Stimulated activated CD4-positive, alpha-beta T cell treated with anti-CD3 and anti-CD28 coated beads, Interleukin-1b, Interleukin-23, amount 100 ng/mL, for 48 hours (primary cell): ENCODE measurements around the gene CREB5.

Source experiments
- DNase-seq: peaks from one replicate; pipeline ENCODE4 v3.0.0-alpha.2; 2020

Gene CREB5

GRCh38 chr7:28481091-28481926 lies 69.0 kb downstream of the CREB5 start:
- no peak for DNase-seq

- DNase-seq: no peak
These were observed 70.8 kb downstream of the CREB5 start for GRCh38 chr7:28483112-28483511.

GRCh38 chr7:28483908-28484605 lies 71.7 kb downstream of the CREB5 start:
- no peak for DNase-seq

GRCh38 chr7:28484606-28484935 lies 72.3 kb downstream of the CREB5 start:
- DNase-seq: no peak

GRCh38 chr7:28487487-28487886 lies 75.2 kb downstream of the CREB5 start:
- no peak for DNase-seq

- no peak for DNase-seq
These were observed 75.9 kb downstream of the CREB5 start for GRCh38 chr7:28488061-28488791.

GRCh38 chr7:28490831-28491230 lies 78.5 kb downstream of the CREB5 start:
- no peak for DNase-seq

- no peak for DNase-seq
These were observed 81.2 kb downstream of the CREB5 start for GRCh38 chr7:28493477-28493876.

- no peak for DNase-seq
These were observed 84.7 kb downstream of the CREB5 start for GRCh38 chr7:28497009-28497408.

- DNase-seq: no peak
These were observed 86.3 kb downstream of the CREB5 start for GRCh38 chr7:28498636-28499035.

- no peak for DNase-seq
These were observed 87.8 kb downstream of the CREB5 start for GRCh38 chr7:28500138-28500537.

- no peak for DNase-seq
These were observed 90.1 kb downstream of the CREB5 start for GRCh38 chr7:28502408-28502807.

GRCh38 chr7:28503396-28503795 lies 91.1 kb downstream of the CREB5 start:
- DNase-seq: no peak

- no peak for DNase-seq
These were observed 92.7 kb downstream of the CREB5 start for GRCh38 chr7:28505014-28505413.

GRCh38 chr7:28505867-28506266 lies 93.5 kb downstream of the CREB5 start:
- no peak for DNase-seq

- no peak for DNase-seq
These were observed 95.4 kb downstream of the CREB5 start for GRCh38 chr7:28507525-28508282.

GRCh38 chr7:28509251-28510025 lies 97.1 kb downstream of the CREB5 start:
- DNase-seq: no peak

GRCh38 chr7:28510026-28510369 lies 97.7 kb downstream of the CREB5 start:
- no peak for DNase-seq

- DNase-seq: no peak
These were observed 100.5 kb downstream of the CREB5 start for GRCh38 chr7:28512668-28513440.

GRCh38 chr7:28516390-28517172 lies 104.3 kb downstream of the CREB5 start:
- no peak for DNase-seq

GRCh38 chr7:28517206-28517605 lies 104.9 kb downstream of the CREB5 start:
- DNase-seq: no peak
